GM19240 (cell line): ENCODE results near the gene CRELD2.

Source experiments
- DNase-seq: peaks from one replicate; pipeline ENCODE4 v3.0.0; 2011; ENCODE audit warnings: low spot score; ENCODE audit not compliant: insufficient read length

The CRELD2 gene

DNA sequence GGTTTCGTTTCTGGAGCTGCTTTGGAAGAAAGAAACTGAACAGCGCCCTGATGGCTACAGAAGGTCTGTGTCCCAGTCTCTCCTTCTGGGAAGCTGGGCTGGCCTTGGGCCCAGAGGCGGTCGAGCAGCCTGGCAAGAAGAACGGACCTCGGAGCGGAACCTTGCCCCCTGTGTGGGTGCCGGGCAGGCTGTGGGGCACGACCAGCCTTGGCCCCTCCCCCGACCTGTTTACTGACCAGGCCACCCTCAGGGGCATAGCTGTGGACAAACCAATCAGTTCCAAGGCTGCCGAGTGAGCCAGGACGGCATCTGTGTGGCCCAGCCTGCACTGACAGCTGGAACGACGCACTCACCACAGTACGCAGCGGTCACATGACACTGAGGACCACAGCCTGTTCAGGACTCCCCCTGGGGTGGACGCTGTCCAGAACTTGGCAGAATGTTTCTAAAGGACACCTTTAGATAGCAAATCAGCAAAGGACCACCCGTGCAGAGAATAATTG lies 49.3 kb downstream of the CRELD2 start:
- no peak for DNase-seq

- DNase-seq = no peak
Measured at GRCh38 chr22:49968313-49968830, 49.9 kb downstream of the CRELD2 start.

DNA sequence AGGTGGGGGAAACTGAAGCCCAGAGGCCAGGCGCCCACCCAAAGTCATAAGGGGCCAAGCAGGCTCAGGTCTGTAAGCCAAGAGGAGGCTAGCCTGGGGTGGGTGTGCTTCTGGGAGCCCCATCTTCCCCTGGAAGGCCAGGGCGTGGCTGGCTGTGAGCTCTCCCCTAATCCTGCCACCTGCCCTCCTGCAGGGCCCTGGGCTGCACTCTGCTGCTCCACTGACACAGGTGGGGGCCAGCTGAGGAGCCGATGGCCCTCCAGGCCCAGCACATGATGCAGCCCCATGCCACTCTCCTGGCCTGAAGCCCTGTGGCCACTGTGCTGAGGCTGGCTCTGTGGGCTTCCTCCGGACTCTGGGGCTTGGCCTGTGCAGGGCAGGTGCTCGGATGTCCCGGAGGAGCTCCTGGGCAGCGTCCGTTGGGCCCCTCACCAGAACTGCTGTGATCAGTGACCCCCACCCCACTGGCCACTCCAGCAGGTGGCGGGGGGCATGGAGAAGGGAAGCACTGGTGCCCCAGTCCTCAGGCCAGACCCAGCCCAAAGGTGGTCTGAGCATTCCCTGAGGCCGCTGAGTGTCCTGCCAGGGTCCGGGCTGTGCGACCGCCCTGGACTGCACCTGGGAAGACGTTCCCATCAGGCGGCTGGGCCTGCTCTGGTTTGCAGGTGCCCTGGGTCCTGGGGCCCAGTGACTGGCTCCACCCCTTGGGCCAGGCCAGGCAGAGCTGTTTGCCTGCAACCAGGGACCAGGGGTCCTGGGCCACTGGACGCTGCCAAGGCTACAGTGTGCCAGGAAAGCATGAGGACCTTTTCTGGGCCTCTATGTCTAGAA lies 50.6 kb downstream of the CRELD2 start:
- no peak for DNase-seq

GRCh38 chr22:49969751-49970527 lies 51.5 kb downstream of the CRELD2 start:
- DNase-seq = no peak

DNA sequence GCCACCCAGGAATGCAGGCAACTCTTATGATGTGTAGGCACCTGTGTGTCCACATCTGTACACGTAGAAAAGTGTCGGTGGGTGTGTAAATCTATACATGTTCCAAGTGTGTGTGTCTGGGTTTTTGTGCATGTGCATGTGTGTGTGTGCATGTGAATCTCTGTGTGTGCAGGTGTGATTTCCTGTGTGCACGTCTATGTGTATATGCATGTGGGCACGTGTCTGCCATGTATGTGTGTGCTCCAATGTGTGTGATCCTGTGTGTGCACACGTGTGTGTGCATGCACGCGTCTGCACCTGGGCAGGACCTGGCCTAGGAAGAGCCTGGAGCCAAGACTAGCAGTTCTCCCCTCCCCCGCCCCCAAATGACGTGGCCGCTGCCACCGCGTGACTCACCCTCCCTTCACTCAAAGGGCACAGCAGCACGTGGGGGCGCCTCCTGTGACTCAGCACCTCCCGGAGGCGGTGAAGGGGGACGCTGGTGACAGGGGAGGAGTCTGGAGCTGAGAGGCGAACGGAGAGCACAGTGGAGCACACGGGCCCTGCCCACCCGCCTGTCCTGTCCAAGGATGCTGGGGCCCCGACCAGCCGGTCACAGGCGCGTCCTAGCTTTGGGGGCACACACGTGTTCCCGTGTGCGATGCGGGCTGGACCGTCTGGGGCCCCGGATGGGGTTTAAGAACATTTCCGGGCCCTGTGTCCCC lies 52.2 kb downstream of the CRELD2 start:
- DNase-seq = peak; percentile 87

- DNase-seq = no peak
Measured at GRCh38 chr22:49971232-49972162, 53.1 kb downstream of the CRELD2 start.

GRCh38 chr22:49972163-49973017 lies 54.0 kb downstream of the CRELD2 start:
- no peak for DNase-seq

GRCh38 chr22:49973018-49973961 lies 54.9 kb downstream of the CRELD2 start:
- no peak for DNase-seq

DNA sequence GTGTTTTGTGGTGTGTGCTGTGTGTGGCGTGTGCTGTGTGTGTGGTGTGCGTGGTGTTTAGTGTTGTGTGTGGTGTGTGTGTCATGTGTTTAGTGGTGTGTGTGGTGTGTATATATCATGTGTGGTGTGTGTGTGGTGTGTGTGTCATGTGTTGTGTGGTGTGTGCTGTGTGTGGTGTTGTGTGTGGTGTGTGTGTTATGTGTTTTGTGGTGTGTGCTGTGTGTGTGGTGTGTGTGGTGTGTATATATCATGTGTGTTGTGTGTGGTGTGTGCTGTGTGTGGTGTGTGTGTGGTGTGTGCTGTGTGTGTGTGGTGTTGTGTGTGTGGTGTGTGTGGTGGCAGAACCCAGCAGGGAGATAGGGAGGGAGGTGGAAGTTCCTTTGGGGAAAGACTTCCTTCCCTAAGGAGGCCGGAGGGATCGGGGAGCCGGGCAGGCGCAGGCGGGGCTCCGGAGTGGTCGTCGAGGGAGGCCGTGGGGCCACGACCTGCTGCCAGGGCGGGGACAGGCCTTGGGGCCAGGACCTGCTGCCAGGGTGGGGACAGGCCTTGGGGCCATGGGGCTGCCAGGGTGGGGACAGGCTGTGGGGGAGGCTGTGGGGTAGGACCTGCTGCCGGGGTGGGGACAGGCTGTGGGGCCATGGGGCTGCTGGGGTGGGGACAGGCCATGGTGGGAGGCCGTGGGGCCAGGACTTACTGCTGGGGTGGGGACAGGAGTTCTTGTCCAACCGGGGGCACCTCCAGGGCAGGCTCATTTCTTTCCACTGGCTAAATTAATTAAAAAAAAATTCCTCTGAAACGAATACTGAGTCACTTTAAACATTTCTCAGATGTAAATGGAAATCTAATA lies 57.3 kb downstream of the CRELD2 start:
- DNase-seq = no peak

DNA sequence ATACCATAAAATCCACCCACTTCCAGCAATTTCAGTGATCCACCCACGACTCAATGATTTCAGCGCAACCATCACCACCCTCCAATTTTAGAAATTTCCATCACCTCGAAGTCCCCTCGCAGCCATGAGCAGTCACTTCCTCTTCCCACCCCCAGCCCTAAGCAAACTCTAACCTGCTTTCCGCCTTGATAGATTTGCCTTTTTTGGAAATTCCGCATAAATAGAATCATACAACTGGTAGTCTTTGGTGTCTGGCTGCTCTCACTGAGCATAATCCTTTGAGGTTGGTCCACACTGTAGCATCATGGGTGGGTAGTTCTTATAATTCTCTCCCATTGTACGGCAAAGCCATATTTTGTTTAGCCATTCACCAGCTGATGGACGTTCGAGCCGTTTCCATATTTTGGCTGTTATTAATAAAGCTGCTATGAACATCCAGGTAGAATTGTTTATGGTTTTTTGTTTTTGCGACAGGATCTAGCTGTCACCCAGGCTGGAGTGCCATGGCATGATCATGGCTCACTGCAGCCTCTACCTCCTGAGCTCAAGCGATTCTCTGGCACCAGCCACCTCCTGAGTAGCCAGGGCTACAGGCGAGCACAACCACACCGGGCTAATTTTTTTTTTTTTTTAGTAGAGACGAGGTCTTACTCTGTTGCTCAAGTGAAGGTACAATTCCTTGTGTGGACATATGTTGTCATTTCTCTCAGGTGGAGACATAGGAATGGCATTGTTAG lies 58.2 kb downstream of the CRELD2 start:
- DNase-seq = no peak
